Measurements from ENCODE around the gene NECTIN1.

The NECTIN1 gene

DNA sequence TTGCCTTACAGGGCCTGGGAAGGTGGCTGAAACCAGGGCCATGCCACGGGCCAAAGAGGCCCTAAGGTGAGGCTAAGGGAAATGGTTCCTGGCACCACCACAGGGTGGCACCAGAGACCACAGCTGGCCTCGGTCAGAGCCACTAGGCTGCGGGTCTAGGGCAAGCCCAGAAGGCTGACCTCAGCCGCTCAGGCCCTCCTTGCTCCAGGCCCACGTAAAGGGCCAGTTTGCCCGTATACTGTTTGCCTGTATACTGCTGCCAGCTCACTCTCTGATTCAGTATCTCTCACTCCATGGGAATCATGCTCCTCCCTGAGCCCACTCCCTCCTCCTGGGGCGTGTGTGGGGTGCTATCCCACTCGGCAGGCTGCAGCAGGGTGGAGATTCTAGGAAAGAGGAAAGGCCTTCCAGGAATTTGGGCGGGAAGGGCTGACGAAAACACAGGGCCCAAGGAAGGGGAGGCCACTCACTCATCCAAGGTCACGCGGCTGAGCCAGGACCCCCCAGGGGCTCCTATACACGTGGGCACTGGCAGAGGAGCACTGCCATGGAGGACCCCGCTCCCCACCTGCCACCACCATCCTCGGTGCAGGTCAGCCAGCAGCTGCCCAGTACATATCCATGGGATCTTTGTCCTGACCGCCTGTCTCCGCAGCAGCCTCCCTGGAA lies 62.4 kb downstream of the NECTIN1 start:
- no peaks in the 10 kb centered on the region for H3K27me3 ChIP-seq

DNA sequence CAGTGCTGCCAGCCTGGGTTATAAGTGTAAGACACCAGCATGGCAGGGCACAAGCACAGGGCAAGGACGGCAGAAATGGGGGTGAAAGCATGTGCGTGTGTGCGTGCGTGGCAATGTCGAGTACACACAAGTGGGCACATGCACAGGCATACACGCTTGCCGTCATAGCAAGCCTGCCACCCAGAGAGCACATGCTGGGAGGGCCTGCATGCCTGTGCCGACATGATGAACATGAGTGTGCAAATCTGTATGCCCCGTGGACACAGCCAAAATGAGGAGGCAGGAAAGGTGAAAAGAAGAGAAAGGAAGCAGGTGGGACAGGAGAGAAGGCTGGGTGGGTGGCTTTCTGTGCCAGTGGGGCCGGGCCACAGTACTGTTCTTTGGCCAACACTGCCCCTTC lies 62.9 kb downstream of the NECTIN1 start:
- Histone ChIP-seq H3K27me3 (no peaks in the 10 kb centered on the region), H3K9ac (no peak overlapping the region), H4K20me1 (peaks cover 7% of the 10 kb centered on the region), H3K4me2 (no peak overlapping the region), H3K4me3 (no peak overlapping the region), H3K9me3 (no peaks in the 10 kb centered on the region), H3K27ac (no peak overlapping the region), H3K4me1 (peaks cover 46% of the 10 kb centered on the region), H3K36me3 (peaks cover 24% of the 10 kb centered on the region; the same call in 1 of the 2 replicates)
- no peak for TF ChIP-seq Cebpa-rat (IDR thresholded peaks at IDR 0.05)

More for the DNA sequence above, 62.4 kb downstream of the NECTIN1 start:
- Histone ChIP-seq H3K9me3 (no peaks in the 10 kb centered on the region), H3K4me2 (no peak overlapping the region), H3K27ac (no peak overlapping the region), H4K20me1 (peaks cover 7% of the 10 kb centered on the region), H3K4me3 (no peak overlapping the region), H3K9ac (no peak overlapping the region), H3K4me1 (peaks cover 46% of the 10 kb centered on the region), H3K36me3 (peaks cover 24% of the 10 kb centered on the region; the same call in 1 of the 2 replicates)
- no peak for TF ChIP-seq Cebpa-rat (IDR thresholded peaks at IDR 0.05)

DNA sequence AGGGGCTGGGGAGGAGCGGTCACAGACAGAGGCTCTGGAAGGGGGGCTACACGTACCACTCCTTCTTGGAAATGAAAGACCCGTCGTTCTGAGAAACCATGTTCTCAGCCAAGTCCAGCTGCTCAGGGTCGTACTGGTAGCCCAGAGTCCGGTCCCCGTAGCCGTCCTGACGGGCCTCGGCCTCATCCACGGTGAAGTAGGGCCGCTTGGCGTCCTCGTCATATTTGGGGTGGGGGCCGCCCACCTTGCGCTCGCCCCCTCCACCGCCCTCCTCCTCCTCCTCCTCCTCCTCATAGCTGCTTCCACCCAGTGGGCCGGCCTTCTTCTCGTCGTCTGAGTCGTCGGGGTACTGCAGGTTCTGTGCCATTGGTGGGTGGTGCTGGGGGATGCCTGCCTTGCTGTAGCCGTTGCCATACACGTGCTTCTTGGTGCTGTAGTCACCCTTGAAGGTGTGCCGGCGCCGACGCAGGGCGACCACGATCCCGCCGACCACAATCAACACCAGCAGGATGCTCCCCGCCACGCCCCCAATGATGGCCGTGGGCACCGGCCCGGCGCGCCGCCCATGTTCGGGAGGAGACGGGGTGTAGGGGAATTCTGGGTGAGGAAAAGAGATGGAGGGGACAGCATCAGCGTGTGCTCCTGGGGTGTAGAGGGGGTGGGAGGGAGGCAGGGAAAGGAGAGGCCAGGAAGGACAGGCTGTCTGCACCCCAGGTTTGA lies 64.1 kb downstream of the NECTIN1 start:
- H3K9me3 ChIP-seq = no peaks in the 10 kb centered on the region
- H3K4me2 ChIP-seq = no peak overlapping the region
- peaks cover 7% of the 10 kb centered on the region for H4K20me1 ChIP-seq
- H3K4me1 ChIP-seq = peaks cover 46% of the 10 kb centered on the region
- H3K36me3 ChIP-seq = peaks cover 24% of the 10 kb centered on the region; the same call in 1 of the 2 replicates
- H3K9ac ChIP-seq = no peak overlapping the region
- no peak overlapping the region for H3K4me3 ChIP-seq
- TF ChIP-seq Cebpa-rat (IDR thresholded peaks at IDR 0.05) = no peak
- no peak overlapping the region for H3K27ac ChIP-seq
- H3K27me3 ChIP-seq = no peaks in the 10 kb centered on the region

DNA sequence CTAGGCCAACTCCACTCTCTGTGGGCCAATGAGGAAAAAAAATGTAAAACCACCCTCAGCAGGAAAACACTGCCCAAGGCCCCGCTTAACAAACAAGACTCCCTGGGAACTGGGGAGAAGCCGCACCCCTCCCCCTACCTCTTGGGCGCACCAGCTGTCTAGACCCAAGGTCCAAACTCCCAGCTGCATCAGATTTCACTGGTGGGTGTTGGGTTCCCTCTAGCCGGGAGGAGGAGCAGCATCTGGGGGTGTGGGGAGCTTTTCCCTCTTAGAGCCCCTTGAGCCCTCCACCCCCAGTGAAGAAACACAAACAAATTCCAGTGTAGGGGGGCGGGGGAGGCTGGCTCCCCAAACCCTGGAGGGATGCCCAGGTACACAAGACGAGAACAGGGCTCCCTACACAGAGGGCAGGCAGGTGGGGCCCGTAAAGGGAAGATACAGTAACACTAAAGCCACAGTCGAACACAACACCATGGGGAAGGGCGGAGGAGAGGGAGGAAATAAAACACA lies 64.9 kb downstream of the NECTIN1 start:
- no peaks in the 10 kb centered on the region for H3K9me3 ChIP-seq
- H3K4me1 ChIP-seq = peaks cover 46% of the 10 kb centered on the region
- TF ChIP-seq Cebpa-rat (IDR thresholded peaks at IDR 0.05) = no peak
- H3K36me3 ChIP-seq = peaks cover 24% of the 10 kb centered on the region; the same call in 1 of the 2 replicates
- H3K4me2 ChIP-seq = 0 out of 2 replicates have a peak overlapping the region, but pooled peaks have one; percentile 17
- H3K9ac ChIP-seq = 0 out of 2 replicates have a peak overlapping the region, but pooled peaks have one; percentile 4
- 0 out of 2 replicates have a peak overlapping the region, but pooled peaks have one; percentile 26 for H3K27ac ChIP-seq
- H3K4me3 ChIP-seq = no peak overlapping the region
- H4K20me1 ChIP-seq = peaks cover 7% of the 10 kb centered on the region
- no peaks in the 10 kb centered on the region for H3K27me3 ChIP-seq

DNA sequence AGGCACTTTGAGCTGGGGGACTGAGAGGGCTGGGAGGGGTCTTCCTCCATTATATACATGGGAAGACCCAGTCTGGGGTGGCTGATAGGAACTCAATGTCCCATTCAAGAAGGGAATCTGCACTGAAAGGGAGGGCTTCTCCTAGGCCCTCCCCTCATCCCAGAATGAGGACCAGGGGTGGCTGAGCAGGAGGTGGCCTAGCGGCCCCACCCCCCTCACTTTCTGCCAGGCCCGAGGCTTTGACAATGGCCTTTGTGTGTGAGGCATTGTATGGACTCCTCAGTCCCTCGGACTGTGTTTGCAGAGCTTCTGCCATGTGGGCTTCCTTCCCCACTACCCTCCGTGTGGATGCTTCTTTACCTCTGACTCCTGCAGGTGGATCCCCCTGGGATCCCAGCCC lies 65.7 kb downstream of the NECTIN1 start:
- H3K9ac ChIP-seq = no peak overlapping the region
- H3K4me3 ChIP-seq = no peak overlapping the region
- no peak overlapping the region for H3K4me2 ChIP-seq
- H4K20me1 ChIP-seq = peaks cover 7% of the 10 kb centered on the region
- H3K27me3 ChIP-seq = no peaks in the 10 kb centered on the region
- TF ChIP-seq Cebpa-rat (IDR thresholded peaks at IDR 0.05) = no peak
- H3K36me3 ChIP-seq = peaks cover 23% of the 10 kb centered on the region; the same call in 1 of the 2 replicates
- H3K4me1 ChIP-seq = peaks cover 45% of the 10 kb centered on the region
- H3K27ac ChIP-seq = no peak overlapping the region
- H3K9me3 ChIP-seq = no peaks in the 10 kb centered on the region

DNA sequence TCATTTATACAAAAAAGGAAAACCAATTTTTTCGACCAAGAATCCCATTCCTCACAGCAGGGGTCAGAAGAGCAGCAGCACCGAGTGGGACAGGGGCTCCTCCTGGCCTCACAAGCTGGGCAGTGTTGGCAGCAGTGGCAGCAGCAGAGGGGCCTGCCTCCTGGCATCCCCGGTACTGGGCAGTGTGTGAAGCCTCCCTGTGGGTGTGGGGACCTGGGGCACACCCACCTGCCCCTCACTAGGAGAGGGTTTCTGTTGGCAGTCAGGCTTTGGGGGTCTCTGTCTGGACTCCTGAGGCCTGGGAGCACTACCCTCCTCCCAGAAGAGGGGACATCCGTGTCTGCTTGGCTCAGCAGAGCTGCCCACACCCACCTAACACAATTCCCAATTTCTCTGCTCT lies 67.8 kb downstream of the NECTIN1 start:
- no peaks in the 10 kb centered on the region for H3K9me3 ChIP-seq
- no peak for TF ChIP-seq Cebpa-rat (IDR thresholded peaks at IDR 0.05)

DNA sequence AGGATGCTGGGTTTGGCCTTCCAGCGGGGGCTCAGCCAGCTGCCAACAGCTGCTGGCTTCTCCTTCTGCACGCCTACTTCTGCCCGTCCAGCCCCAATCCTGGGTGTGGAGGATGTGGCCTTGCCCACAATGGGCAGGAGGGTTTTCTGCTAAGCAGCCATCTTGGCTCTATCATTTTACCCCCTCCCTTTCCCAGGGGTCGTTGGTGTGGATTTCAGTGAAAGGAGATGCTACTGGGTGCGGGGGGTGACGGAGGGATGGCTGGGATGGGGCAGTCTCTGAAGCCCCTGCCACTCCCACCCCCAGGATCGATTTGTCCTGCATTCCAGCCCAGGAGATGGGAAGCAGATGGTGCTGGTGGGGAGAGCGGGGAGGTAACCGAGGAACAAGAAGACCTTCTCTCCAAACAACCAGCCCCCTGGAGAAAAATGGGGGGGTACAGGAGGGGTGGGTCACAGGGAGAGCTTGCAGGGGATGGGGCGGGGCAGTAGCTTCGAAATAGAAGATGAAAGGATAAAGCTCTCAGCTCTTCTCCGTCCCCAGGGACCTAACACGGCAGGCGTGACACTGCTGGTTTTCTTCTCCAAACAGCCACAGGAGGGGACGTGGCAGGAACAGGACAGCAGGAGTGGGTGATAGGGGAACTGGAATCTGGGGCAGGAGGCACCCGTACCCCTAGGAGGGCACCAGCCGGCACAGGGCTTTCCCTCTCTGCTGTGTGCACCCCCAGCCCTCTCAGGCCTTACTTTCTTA lies 68.9 kb downstream of the NECTIN1 start:
- Histone ChIP-seq H3K9ac (peak overlapping the region; percentile 58), H4K20me1 (no peaks in the 10 kb centered on the region), H3K9me3 (no peaks in the 10 kb centered on the region), H3K4me2 (peak overlapping the region; percentile 75), H3K4me3 (no peak overlapping the region), H3K36me3 (peaks cover 11% of the 10 kb centered on the region; the same call in 1 of the 2 replicates), H3K27me3 (no peaks in the 10 kb centered on the region), H3K27ac (peak overlapping the region; percentile 41; the same call in 1 of the 2 replicates), H3K4me1 (peaks cover 35% of the 10 kb centered on the region)
- no peak for TF ChIP-seq Cebpa-rat (IDR thresholded peaks at IDR 0.05)

More for the DNA sequence above, 67.8 kb downstream of the NECTIN1 start:
- Histone ChIP-seq H3K27ac (peak overlapping the region; percentile 30; the same call in 1 of the 2 replicates), H3K4me1 (peaks cover 35% of the 10 kb centered on the region), H3K27me3 (no peaks in the 10 kb centered on the region), H3K4me3 (no peak overlapping the region), H4K20me1 (no peaks in the 10 kb centered on the region), H3K4me2 (peak overlapping the region; percentile 75; the same call in 1 of the 2 replicates), H3K9ac (no peak overlapping the region), H3K36me3 (peaks cover 20% of the 10 kb centered on the region; the same call in 1 of the 2 replicates)

DNA sequence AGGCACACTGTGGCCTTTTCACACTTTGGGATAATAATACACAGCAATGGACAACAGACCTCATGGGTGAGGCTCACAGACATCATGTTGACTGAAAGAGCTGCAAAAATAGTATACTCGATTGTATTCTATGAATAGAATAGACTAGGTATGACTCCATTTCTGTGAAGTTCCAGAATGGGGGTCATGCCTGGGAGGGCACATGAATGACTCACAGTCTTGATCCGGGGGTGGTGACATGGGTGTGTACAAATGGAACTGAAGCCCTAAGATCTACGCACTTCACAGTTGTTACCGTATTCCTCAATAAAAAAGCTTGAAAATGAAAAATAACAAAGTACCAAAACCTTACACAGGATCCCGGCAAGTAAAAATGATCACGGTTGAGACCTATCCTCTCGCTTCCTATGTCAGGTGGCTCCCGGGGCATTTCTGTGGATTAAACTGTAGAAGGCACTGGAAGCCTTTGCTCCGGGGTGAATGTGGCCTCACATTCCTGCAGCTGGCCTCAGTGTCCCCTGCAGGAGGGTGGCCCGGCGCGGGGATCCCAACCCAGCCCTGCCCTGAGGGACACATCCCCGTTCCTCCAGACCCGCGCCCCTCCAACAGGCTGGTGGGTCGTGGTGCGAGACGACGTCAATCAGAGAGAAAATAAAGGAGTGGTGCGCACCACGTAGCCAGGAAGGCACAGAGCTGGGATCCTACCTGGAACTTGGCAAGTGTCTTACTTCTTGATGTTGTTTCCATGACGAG lies 75.9 kb downstream of the NECTIN1 start:
- Histone ChIP-seq H3K27me3 (no peaks in the 10 kb centered on the region), H3K4me1 (no peaks in the 10 kb centered on the region), H3K36me3 (no peaks in the 10 kb centered on the region), H3K27ac (no peak overlapping the region), H3K4me3 (no peak overlapping the region), H3K9me3 (no peaks in the 10 kb centered on the region), H3K4me2 (no peak overlapping the region), H3K9ac (no peak overlapping the region), H4K20me1 (no peaks in the 10 kb centered on the region)
- no peak for TF ChIP-seq Cebpa-rat (IDR thresholded peaks at IDR 0.05)

Measured in BLaER1 (cell line).